ENCODE results near the gene RAE1.

DNA sequence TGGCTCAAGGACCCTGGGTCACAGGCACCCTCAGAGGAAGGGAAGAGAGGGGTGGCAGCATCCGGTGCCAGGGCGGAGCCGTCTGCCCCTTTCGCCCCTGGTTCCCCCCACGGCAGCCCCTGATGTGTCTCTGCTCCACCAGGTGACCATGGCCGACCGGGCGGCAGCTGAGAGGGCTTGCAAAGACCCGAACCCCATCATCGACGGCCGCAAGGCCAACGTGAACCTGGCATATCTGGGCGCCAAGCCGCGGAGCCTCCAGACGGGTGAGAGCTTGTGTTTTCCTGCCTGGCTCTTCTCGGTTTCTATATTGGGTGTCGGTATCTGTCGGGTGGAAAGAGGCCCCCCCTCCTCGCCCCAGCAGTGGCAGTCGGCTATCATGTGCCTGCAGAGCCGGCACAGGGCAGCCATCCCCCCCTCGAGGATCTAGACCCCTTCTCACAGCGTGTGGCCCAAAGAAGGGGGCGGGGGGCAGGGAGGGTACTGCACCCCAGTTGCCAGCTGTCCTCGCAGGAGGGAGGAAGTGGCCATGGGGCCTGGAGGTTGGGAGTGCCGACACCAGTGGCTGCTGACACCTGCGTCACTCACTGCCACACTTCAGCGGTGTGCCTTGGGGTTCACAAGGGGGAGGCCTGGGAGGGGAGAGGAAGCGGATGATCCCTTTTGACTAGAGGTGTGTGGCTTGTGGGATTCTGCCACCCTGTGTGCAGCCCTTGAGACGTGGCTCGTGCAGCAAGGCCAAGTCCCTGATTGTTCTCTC lies 41.6 kb downstream of the RAE1 start:
- TF ChIP-seq POLR2AphosphoS5 (IDR thresholded peaks at IDR 0.05; ENCODE audit: insufficient read depth in 1 of 2, low read depth in 1 of 2) (peak in 1 of 2 donors; percentile 64), POLR2A (IDR thresholded peaks at IDR 0.05) (no peak)

Measured in vagina (tissue), 2 donors.